ENCODE results near the gene PDE6A. TPM values are rescaled to one million over a fixed set of nuclear protein-coding genes. Genes with fewer than 3 reads are reported as not detected.

Gene PDE6A
- total and polyA plus RNA-seq, 2 of the 8 experiments (the other 6 are each of a cell fraction or from before 2014, with no cell fraction given): not detected

GRCh38 chr5:149827546-149827945, 117.0 kb downstream of the PDE6A start (continued):
- no peak for TF ChIP-seq SP2 (IDR thresholded peaks at IDR 0.05; ENCODE audit: low read length)
- no peak for TF ChIP-seq MAX (IDR thresholded peaks at IDR 0.05)
- TF ChIP-seq TEAD4 (IDR thresholded peaks at IDR 0.05; ENCODE audit: low read depth, low read length): no peak
